H54 (cell line): ENCODE results near the gene ADGRL1.

Source experiments
- DNase-seq: peaks from one replicate; pipeline ENCODE4 v3.0.0; 2011; ENCODE audit warnings: low spot score, mixed read lengths; ENCODE audit not compliant: insufficient read length
- FAIRE-seq: peaks from 3 replicates; lab custom pipeline; 2011; peaks lifted over from hg19 to GRCh38; lab: Jason Lieb, UNC
- POLR2A ChIP-seq: IDR thresholded peaks from 2 replicates; pipeline ENCODE4 v1.6.1; 2011; ENCODE audit warnings: low read depth, mild to moderate bottlenecking, low read length

ADGRL1 gene

GRCh38 chr19:14107581-14108461 is 98.1 kb downstream of the ADGRL1 start:
- TF ChIP-seq POLR2A, result no peak

GRCh38 chr19:14106840-14107239 is 99.1 kb downstream of the ADGRL1 start:
- TF ChIP-seq POLR2A, result no peak
- no peak for DNase-seq
- no peak for FAIRE-seq

More at GRCh38 chr19:14107581-14108461, 98.1 kb downstream of the ADGRL1 start:
- FAIRE-seq, result no peak
- no peak for DNase-seq

GRCh38 chr19:14105680-14106079 is 100.3 kb downstream of the ADGRL1 start:
- DNase-seq, result no peak
- no peak for FAIRE-seq
- no peak for TF ChIP-seq POLR2A

GRCh38 chr19:14103310-14103709 is 102.7 kb downstream of the ADGRL1 start:
- FAIRE-seq, result no peak
- DNase-seq, result no peak
- no peak for TF ChIP-seq POLR2A

GRCh38 chr19:14102756-14103155 is 103.2 kb downstream of the ADGRL1 start:
- DNase-seq (no peak), FAIRE-seq (no peak)
- TF ChIP-seq POLR2A, result no peak

- FAIRE-seq, result no peak
- DNase-seq, result no peak
- TF ChIP-seq POLR2A, result no peak
Measured at GRCh38 chr19:14102102-14102696, 103.8 kb downstream of the ADGRL1 start.

GRCh38 chr19:14101003-14101545 is 104.9 kb downstream of the ADGRL1 start:
- TF ChIP-seq POLR2A, result no peak
- FAIRE-seq (no peak), DNase-seq (no peak)
